Measurements from ENCODE around the gene GSTA5. TPM values are rescaled to one million over a fixed set of nuclear protein-coding genes. Genes with fewer than 3 reads are reported as not detected.
"Not testable (repeated sequence)": the region's sequence is repeated elsewhere in the genome, so short reads cannot be mapped to it uniquely, and the experiment has no call there.

The GSTA5 gene
- total RNA-seq, 4 donors from 2014 or later = not detected

- intact Hi-C loops (cut with DNase I; ENCODE audit: low total_unique reads) = no loop called here
- H3K27ac ChIP-seq = no peak overlapping the region
- no peaks in the 10 kb centered on the region for H3K4me1 ChIP-seq
- in situ Hi-C loops (cut with MboI; ENCODE audit: low pct_ligation_motif_present in 1 of 4, low pct_unique_long_range_greater_than_20kb in 1 of 4, low sequenced_read_pairs in 3 of 4) = no loop called here
- H3K9me3 ChIP-seq = no peaks in the 10 kb centered on the region
- no peaks in the 10 kb centered on the region for H3K36me3 ChIP-seq
- no peak overlapping the region for H3K4me3 ChIP-seq
- DNase-seq = peak; percentile 72
- no peak for TF ChIP-seq EP300 (IDR thresholded peaks at IDR 0.05; ENCODE audit: low read depth)
- no peak for TF ChIP-seq POLR2AphosphoS5 (IDR thresholded peaks at IDR 0.05)
- peak; percentile 37 to 68 (median 66) for TF ChIP-seq CTCF (IDR thresholded peaks at IDR 0.05)
- H3K27me3 ChIP-seq = peaks cover 7% of the 10 kb centered on the region
- WGBS, 2 donors (ENCODE audit: low coverage in 1 of 2) = 61 to 73% methylated on average over 10 to 20 of the region's 20 CpGs
These were observed 1.2 kb downstream of the GSTA5 start for GRCh38 chr6:52839124-52840055.

GRCh38 chr6:52834481-52834880 lies 6.1 kb downstream of the GSTA5 start:
- DNase-seq = no peak
- Histone ChIP-seq H3K36me3 (no peaks in the 10 kb centered on the region), H3K4me3 (no peak overlapping the region), H3K4me1 (no peaks in the 10 kb centered on the region), H3K27ac (no peak overlapping the region), H3K27me3 (peaks cover 7% of the 10 kb centered on the region), H3K9me3 (no peaks in the 10 kb centered on the region)
- WGBS, 2 donors (ENCODE audit: low coverage in 1 of 2) = 63 to 67% methylated on average over 1 of the region's 1 CpG
- TF ChIP-seq POLR2A (IDR thresholded peaks at IDR 0.05) (no peak), EP300 (IDR thresholded peaks at IDR 0.05; ENCODE audit: low read depth) (no peak), CTCF (IDR thresholded peaks at IDR 0.05) (no peak), POLR2AphosphoS5 (IDR thresholded peaks at IDR 0.05) (no peak)
- intact Hi-C loops (cut with DNase I; ENCODE audit: low total_unique reads) (no loop called here), in situ Hi-C loops (cut with MboI; ENCODE audit: low pct_ligation_motif_present in 1 of 4, low pct_unique_long_range_greater_than_20kb in 1 of 4, low sequenced_read_pairs in 3 of 4) (no loop called here)

- 76% methylated on average over 2 to 4 of the region's 4 CpGs for WGBS, 2 donors (ENCODE audit: low coverage in 1 of 2)
- H3K27ac ChIP-seq; H3K4me3 ChIP-seq; H3K27me3 ChIP-seq; intact Hi-C loops (cut with DNase I; ENCODE audit: low total_unique reads); DNase-seq; in situ Hi-C loops (cut with MboI; ENCODE audit: low pct_ligation_motif_present in 1 of 4, low pct_unique_long_range_greater_than_20kb in 1 of 4, low sequenced_read_pairs in 3 of 4); H3K36me3 ChIP-seq; H3K4me1 ChIP-seq; H3K9me3 ChIP-seq: not testable (repeated sequence)
These were observed 9.7 kb downstream of the GSTA5 start for GRCh38 chr6:52830869-52831268.

- no peak for TF ChIP-seq POLR2A (IDR thresholded peaks at IDR 0.05)
- no peak for TF ChIP-seq CTCF (IDR thresholded peaks at IDR 0.05)
- no peak for TF ChIP-seq EP300 (IDR thresholded peaks at IDR 0.05; ENCODE audit: low read depth)
- no peak for TF ChIP-seq POLR2AphosphoS5 (IDR thresholded peaks at IDR 0.05)
- Histone ChIP-seq H3K36me3 (no peaks in the 10 kb centered on the region), H3K4me1 (no peaks in the 10 kb centered on the region), H3K27me3 (no peaks in the 10 kb centered on the region), H3K9me3 (no peaks in the 10 kb centered on the region), H3K4me3 (no peak overlapping the region), H3K27ac (no peak overlapping the region)
- DNase-seq = no peak
- in situ Hi-C loops (cut with MboI; ENCODE audit: low pct_ligation_motif_present in 1 of 4, low pct_unique_long_range_greater_than_20kb in 1 of 4, low sequenced_read_pairs in 3 of 4) = loop anchor here in 2 of 4 donors (5.0 kb wide), 1 partner anchor 42 kb away; no protein-coding TSS in a partner anchor
- intact Hi-C loops (cut with DNase I; ENCODE audit: low total_unique reads) = no loop called here
- WGBS, 2 donors (ENCODE audit: low coverage in 1 of 2) = 91% methylated on average over 37 of the region's 37 CpGs; no CpG with 5 or more reads in 1 of the 2 donors
These were observed 11.4 kb downstream of the GSTA5 start for GRCh38 chr6:52829046-52829817.

- H3K4me3 ChIP-seq; intact Hi-C loops (cut with DNase I; ENCODE audit: low total_unique reads); H3K9me3 ChIP-seq; DNase-seq; H3K4me1 ChIP-seq; H3K36me3 ChIP-seq; H3K27ac ChIP-seq; H3K27me3 ChIP-seq: not testable (repeated sequence)
- in situ Hi-C loops (cut with MboI; ENCODE audit: low pct_ligation_motif_present in 1 of 4, low pct_unique_long_range_greater_than_20kb in 1 of 4, low sequenced_read_pairs in 3 of 4) = loop anchor here in 2 of 4 donors (5.0 kb wide), 1 partner anchor 41 kb away; no protein-coding TSS in a partner anchor
- 81% methylated on average over 4 of the region's 4 CpGs; no CpG with 5 or more reads in 1 of the 2 donors for WGBS, 2 donors (ENCODE audit: low coverage in 1 of 2)
These were observed 12.0 kb downstream of the GSTA5 start for GRCh38 chr6:52828621-52829020.

- not testable (repeated sequence) for DNase-seq, H3K27ac ChIP-seq, H3K27me3 ChIP-seq, H3K9me3 ChIP-seq, H3K36me3 ChIP-seq, H3K4me3 ChIP-seq, H3K4me1 ChIP-seq
- in situ Hi-C loops (cut with MboI; ENCODE audit: low pct_ligation_motif_present in 1 of 4, low pct_unique_long_range_greater_than_20kb in 1 of 4, low sequenced_read_pairs in 3 of 4) (loop anchor here in 2 of 4 donors (5.0 kb wide), 1 partner anchor 40 kb away; no protein-coding TSS in a partner anchor), intact Hi-C loops (cut with DNase I; ENCODE audit: low total_unique reads) (loop anchor here (2.0 kb wide), 1 partner anchor 40 kb away; no protein-coding TSS in a partner anchor)
- WGBS, 2 donors (ENCODE audit: low coverage in 1 of 2) = 60 to 81% methylated on average over 1 of the region's 1 CpG
These were observed 13.4 kb downstream of the GSTA5 start for GRCh38 chr6:52827073-52827783.

Data from transverse colon (tissue), 4 donors.